Stimulated activated naive CD8-positive, alpha-beta T cell treated with anti-CD3 and anti-CD28 coated beads, Interleukin-15, Interleukin-2, amounts not matched to agents 100 ng/mL and 50 ng/mL, for 24 hours (primary cell): ENCODE measurements around the gene LRRC8D.
A peak's percentile ranks its signal among the peaks of the same experiment; 100 is the strongest.

Experiments used
- H3K27ac Mint-ChIP-seq: one replicate; pipeline ENCODE4 v1.8.0; 2021; ENCODE audit warnings: mild to moderate bottlenecking, mixed read lengths
- H3K27me3 Mint-ChIP-seq: one replicate; pipeline ENCODE4 v1.8.0; 2021; ENCODE audit warnings: mixed read lengths
- H3K36me3 Mint-ChIP-seq: one replicate; pipeline ENCODE4 v1.8.0; 2021; ENCODE audit warnings: low read depth, mixed read lengths
- H3K4me1 Mint-ChIP-seq: one replicate; pipeline ENCODE4 v1.8.0; 2021; ENCODE audit warnings: low read depth, mixed read lengths
- H3K4me3 Mint-ChIP-seq: one replicate; pipeline ENCODE4 v1.8.0; 2021; ENCODE audit warnings: mild to moderate bottlenecking, mixed read lengths
- H3K9me3 Mint-ChIP-seq: one replicate; pipeline ENCODE4 v1.8.0; 2021; ENCODE audit warnings: mixed read lengths

The LRRC8D gene

GRCh38 chr1:89821322-89822108, 683 bp downstream of the LRRC8D start:
- Mint-ChIP-seq H3K4me1 (peaks cover 45% of the 10 kb centered on the region), H3K9me3 (no peaks in the 10 kb centered on the region), H3K27ac (peak overlapping the region; percentile 65), H3K4me3 (peak overlapping the region; percentile 87), H3K27me3 (no peaks in the 10 kb centered on the region), H3K36me3 (peaks cover 14% of the 10 kb centered on the region)

- Mint-ChIP-seq H3K27me3 (no peaks in the 10 kb centered on the region), H3K27ac (peak overlapping the region; percentile 65), H3K4me1 (peaks cover 47% of the 10 kb centered on the region), H3K9me3 (no peaks in the 10 kb centered on the region), H3K36me3 (peaks cover 14% of the 10 kb centered on the region), H3K4me3 (peak overlapping the region; percentile 87)
These were observed 1.5 kb downstream of the LRRC8D start for GRCh38 chr1:89822109-89822962.

- no peaks in the 10 kb centered on the region for H3K27me3 Mint-ChIP-seq
- no peak overlapping the region for H3K27ac Mint-ChIP-seq
- peaks cover 19% of the 10 kb centered on the region for H3K36me3 Mint-ChIP-seq
- H3K4me1 Mint-ChIP-seq, result peaks cover 47% of the 10 kb centered on the region
- no peaks in the 10 kb centered on the region for H3K9me3 Mint-ChIP-seq
- H3K4me3 Mint-ChIP-seq, result peak overlapping the region; percentile 87
These were observed 2.3 kb downstream of the LRRC8D start for GRCh38 chr1:89822999-89823628.

- H3K9me3 Mint-ChIP-seq, result no peaks in the 10 kb centered on the region
- peak overlapping the region; percentile 1 for H3K27ac Mint-ChIP-seq
- H3K36me3 Mint-ChIP-seq, result peaks cover 22% of the 10 kb centered on the region
- H3K4me1 Mint-ChIP-seq, result peaks cover 47% of the 10 kb centered on the region
- peak overlapping the region; percentile 0 for H3K4me3 Mint-ChIP-seq
- H3K27me3 Mint-ChIP-seq, result no peaks in the 10 kb centered on the region
These were observed 3.0 kb downstream of the LRRC8D start for GRCh38 chr1:89823679-89824292.

GRCh38 chr1:89826594-89826993, 5.8 kb downstream of the LRRC8D start:
- no peaks in the 10 kb centered on the region for H3K9me3 Mint-ChIP-seq

GRCh38 chr1:89827330-89827729, 6.5 kb downstream of the LRRC8D start:
- no peaks in the 10 kb centered on the region for H3K27me3 Mint-ChIP-seq
- no peak overlapping the region for H3K4me3 Mint-ChIP-seq
- H3K4me1 Mint-ChIP-seq, result peaks cover 22% of the 10 kb centered on the region
- no peaks in the 10 kb centered on the region for H3K9me3 Mint-ChIP-seq
- no peak overlapping the region for H3K27ac Mint-ChIP-seq
- H3K36me3 Mint-ChIP-seq, result peaks cover 18% of the 10 kb centered on the region

More at GRCh38 chr1:89826594-89826993, 5.8 kb downstream of the LRRC8D start:
- Mint-ChIP-seq H3K27me3 (no peaks in the 10 kb centered on the region), H3K27ac (no peak overlapping the region), H3K36me3 (peaks cover 22% of the 10 kb centered on the region), H3K4me3 (no peak overlapping the region), H3K4me1 (peaks cover 28% of the 10 kb centered on the region)

- Mint-ChIP-seq H3K4me1 (peaks cover 16% of the 10 kb centered on the region), H3K27ac (no peak overlapping the region), H3K4me3 (no peak overlapping the region), H3K27me3 (no peaks in the 10 kb centered on the region), H3K36me3 (peaks cover 18% of the 10 kb centered on the region), H3K9me3 (no peaks in the 10 kb centered on the region)
These were observed 7.1 kb downstream of the LRRC8D start for GRCh38 chr1:89827902-89828301.

- peaks cover 5% of the 10 kb centered on the region for H3K4me1 Mint-ChIP-seq
- no peaks in the 10 kb centered on the region for H3K9me3 Mint-ChIP-seq
- H3K27ac Mint-ChIP-seq, result no peak overlapping the region
- H3K36me3 Mint-ChIP-seq, result peaks cover 18% of the 10 kb centered on the region
- no peaks in the 10 kb centered on the region for H3K27me3 Mint-ChIP-seq
- H3K4me3 Mint-ChIP-seq, result no peak overlapping the region
These were observed 8.4 kb downstream of the LRRC8D start for GRCh38 chr1:89829186-89829585.

GRCh38 chr1:89831462-89832120, 10.8 kb downstream of the LRRC8D start:
- no peaks in the 10 kb centered on the region for H3K27me3 Mint-ChIP-seq
- no peak overlapping the region for H3K27ac Mint-ChIP-seq
- no peak overlapping the region for H3K4me3 Mint-ChIP-seq
- H3K4me1 Mint-ChIP-seq, result peaks cover 5% of the 10 kb centered on the region
- peaks cover 8% of the 10 kb centered on the region for H3K36me3 Mint-ChIP-seq
- no peaks in the 10 kb centered on the region for H3K9me3 Mint-ChIP-seq

GRCh38 chr1:89832496-89833127, 11.8 kb downstream of the LRRC8D start:
- Mint-ChIP-seq H3K4me3 (no peak overlapping the region), H3K9me3 (no peaks in the 10 kb centered on the region), H3K27ac (no peak overlapping the region), H3K36me3 (peaks cover 5% of the 10 kb centered on the region), H3K4me1 (peaks cover 7% of the 10 kb centered on the region), H3K27me3 (no peaks in the 10 kb centered on the region)

GRCh38 chr1:89833183-89834082, 12.6 kb downstream of the LRRC8D start:
- no peak overlapping the region for H3K27ac Mint-ChIP-seq
- H3K9me3 Mint-ChIP-seq, result no peaks in the 10 kb centered on the region
- H3K36me3 Mint-ChIP-seq, result no peaks in the 10 kb centered on the region
- no peak overlapping the region for H3K4me3 Mint-ChIP-seq
- peaks cover 7% of the 10 kb centered on the region for H3K4me1 Mint-ChIP-seq
- H3K27me3 Mint-ChIP-seq, result no peaks in the 10 kb centered on the region

GRCh38 chr1:89834083-89834704, 13.4 kb downstream of the LRRC8D start:
- Mint-ChIP-seq H3K27me3 (no peaks in the 10 kb centered on the region), H3K36me3 (no peaks in the 10 kb centered on the region), H3K4me3 (no peak overlapping the region), H3K4me1 (peaks cover 7% of the 10 kb centered on the region), H3K9me3 (no peaks in the 10 kb centered on the region), H3K27ac (no peak overlapping the region)
